GM12801 (cell line): ENCODE data around the gene SPHK2.

Experiments
- TF ChIP-seq, protein P1 (sequence below): IDR thresholded peaks from one replicate; pipeline ENCODE4 v1.5.1; 2011; ENCODE audit warnings: control low read depth; ENCODE audit not compliant: insufficient read length; ENCODE audit errors: extremely low read depth

Gene SPHK2

DNA sequence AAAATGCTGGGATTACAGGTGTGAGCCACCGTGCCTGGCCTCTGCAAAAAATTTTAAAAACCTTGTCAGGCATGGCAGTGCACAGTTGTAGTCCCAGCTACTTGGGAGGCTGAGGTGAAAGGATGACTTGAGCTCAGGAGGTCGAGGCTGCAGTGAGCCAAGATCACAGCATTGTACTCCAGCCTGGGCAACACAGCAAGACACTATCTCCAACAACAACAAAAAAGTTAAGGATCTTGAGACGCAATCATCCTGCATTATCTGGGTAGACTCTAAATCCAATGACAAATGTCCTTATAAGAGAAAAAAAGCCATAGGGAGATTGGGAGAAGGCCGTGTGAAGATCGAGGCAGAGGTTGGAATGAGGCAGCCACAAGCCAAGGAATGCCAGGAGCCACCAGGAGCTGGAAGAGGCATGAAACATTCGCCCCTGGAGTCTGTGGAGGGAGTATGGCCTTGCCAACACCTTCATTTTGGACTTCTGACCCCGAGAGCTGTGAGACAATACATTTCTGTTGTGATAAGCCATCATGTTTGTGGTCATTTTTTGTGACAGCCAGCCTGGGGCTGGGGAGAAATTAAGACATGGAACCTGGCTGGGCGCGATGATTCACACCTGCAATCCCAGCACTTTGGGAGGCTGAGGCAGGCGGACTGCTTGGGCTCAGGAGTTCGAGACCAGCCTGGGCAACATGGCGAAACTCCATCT lies 31.8 kb downstream of the SPHK2 start:
- TF ChIP-seq, protein P1, sequence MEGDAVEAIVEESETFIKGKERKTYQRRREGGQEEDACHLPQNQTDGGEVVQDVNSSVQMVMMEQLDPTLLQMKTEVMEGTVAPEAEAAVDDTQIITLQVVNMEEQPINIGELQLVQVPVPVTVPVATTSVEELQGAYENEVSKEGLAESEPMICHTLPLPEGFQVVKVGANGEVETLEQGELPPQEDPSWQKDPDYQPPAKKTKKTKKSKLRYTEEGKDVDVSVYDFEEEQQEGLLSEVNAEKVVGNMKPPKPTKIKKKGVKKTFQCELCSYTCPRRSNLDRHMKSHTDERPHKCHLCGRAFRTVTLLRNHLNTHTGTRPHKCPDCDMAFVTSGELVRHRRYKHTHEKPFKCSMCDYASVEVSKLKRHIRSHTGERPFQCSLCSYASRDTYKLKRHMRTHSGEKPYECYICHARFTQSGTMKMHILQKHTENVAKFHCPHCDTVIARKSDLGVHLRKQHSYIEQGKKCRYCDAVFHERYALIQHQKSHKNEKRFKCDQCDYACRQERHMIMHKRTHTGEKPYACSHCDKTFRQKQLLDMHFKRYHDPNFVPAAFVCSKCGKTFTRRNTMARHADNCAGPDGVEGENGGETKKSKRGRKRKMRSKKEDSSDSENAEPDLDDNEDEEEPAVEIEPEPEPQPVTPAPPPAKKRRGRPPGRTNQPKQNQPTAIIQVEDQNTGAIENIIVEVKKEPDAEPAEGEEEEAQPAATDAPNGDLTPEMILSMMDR = no peak

DNA sequence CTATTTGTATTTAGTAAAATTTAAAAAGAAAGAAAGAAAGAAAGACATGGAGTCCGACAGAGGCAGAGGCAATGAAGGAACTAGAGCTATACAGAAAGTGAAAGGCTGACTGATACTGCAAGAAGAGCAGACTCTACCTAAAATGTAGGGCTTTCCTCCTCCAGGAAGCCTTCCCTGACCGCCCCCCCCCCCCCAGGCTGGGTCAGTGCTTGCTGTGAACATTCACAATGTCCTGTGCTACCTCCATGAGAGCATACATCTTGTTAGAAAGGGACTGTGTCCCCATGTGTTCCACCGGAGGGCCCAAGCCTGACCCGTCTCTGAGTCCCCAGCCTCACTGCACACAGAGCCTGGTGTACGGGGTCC lies 32.4 kb downstream of the SPHK2 start:
- TF ChIP-seq, protein P1 = no peak

DNA sequence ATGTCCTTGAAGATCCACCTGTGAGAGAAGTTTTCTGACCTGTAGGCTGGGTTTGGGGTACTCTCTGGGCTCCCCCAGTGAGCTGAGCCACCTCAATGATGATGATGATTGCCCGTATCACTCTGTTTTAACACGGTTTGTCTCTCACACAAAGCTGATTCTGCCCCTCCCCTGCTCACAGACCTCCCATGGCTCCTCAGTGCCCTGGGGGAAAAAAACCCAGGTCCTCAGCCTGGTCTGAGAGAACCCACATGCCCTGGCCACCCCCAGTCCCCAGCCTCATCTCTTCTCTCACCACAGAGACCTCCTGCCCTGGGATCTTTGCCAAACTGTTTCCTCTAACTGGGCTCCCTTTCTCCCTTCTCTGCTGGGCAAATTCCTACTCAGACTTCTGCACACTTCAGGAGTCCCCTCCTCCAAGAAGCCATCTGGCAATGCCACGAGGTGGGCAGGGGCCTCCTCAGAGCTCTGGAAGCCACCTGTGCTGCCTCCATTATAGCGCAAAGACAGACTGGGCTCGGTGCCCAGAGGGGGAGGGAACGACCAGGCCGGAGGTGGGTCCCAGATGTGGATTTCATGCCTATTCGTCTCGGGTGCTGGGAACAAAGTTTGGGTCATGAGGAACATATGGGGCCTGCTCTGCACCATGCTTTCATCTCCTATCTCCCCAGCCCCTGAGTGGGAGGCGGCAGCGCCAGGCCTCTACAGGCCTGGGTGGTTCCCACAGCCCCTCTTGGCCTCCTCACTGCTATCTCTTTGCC lies 35.2 kb downstream of the SPHK2 start:
- TF ChIP-seq, protein P1 = no peak

DNA sequence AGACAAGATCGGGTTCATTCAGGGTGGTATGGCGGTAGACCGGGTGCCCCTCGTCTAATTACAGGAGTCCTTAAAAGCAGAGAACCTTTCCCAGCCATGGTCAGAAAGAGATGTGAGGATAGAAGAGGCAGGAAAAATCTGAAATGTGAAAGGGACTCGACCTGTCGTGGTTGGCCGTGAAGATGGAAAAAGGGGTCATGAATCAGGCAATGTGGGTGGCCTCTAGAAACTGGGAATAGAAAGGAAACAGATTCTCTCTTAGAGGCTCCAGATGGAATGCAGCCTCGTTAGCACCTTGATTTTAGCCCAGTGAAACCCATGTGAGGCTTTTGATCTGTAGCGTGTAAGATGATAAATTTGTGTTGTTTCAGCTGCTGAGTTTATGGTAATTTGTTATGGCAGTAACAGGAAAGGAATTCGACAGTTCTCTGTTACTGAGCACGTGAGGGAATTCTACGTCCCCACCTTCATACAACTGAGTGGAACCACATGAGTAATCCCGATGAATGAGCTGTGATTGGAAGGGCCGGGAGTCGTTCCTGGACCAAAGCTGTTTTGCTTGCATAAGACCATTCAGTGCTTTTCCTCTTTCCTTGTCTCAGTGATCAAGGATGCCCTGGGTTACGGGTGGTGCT lies 37.7 kb downstream of the SPHK2 start:
- TF ChIP-seq, protein P1 = no peak

DNA sequence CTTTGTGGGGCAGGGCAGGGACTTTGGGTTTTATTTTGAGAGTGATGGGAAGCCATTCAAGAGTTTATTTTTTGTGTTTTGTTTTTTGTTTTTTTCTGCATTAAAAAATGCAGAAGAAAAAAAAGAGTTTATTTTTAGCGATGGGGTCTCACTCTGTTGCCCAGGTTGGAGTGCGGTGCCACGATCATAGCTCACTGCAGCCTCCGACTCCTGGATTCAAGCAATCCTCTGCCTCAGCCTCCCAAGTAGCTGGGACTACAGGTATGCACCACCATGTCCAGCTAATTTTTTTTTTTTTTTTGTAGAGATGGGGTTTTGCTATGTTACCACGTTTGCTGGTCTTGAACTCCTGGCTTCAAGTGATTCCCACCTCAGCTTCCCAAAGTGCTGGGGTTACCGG lies 39.2 kb downstream of the SPHK2 start:
- TF ChIP-seq, protein P1 = no peak

DNA sequence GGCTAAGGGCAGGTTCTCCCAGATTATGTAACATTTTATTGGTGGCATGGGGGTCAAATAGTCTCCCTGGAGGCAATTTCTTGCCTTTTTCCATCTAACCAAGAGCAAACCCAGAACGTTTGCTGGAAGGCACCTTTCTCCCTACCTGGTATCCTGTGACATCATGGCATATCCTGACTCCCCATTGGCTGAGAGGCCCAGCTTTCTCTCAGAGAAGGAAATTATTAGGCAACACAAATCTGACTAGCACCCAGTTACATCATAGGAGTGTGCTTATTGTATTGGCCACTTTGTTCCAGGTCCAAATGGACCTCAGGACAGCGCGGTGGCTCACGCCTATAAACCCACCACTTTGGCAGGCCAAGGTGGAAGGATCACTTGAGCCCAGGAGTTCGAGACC lies 40.5 kb downstream of the SPHK2 start:
- TF ChIP-seq, protein P1 = no peak

DNA sequence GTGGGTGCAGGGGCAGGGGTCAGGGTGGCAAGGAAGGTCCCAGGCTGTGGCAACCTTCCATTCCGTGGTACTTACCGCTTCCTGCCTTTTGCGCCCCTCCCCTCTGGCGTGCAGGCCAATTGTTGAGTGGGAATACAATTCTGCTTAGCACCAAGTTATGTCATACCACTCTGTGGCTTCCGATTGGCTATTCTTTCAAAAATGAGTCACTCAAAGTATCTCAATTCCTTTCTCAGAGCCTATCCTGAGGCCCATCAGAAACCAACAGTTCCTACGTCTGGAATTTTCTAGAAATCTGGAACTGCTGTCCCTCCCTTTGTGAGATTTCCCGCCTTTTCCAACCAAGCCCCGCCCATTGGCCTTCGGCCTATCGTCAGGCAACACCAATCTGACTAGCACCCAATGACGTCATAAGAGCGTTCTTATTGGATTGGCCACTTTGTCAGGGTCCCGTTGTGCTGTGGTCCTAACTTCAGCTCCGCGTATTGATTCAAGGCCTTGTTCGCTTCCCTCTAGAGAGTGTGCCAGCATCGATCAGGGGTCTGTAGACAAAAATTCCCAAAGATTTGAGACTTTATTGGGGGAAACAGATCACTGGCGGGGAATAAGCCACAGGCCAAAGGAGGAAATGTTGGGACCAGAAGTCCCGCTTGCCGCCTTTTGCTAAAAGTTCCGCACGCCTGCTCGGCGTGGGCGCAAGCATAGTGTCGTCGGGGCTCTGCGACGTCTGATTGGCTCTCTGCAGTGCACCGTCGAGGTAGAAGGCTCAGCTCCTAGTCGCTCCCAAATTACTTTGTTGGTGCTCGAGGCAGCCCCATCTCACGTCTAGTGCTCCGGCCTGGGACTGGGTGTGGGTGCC lies 41.8 kb downstream of the SPHK2 start:
- TF ChIP-seq, protein P1 = no peak
